CD14-positive monocyte (primary cell): ENCODE results near the gene CCL22. TPM values are rescaled to one million over a fixed set of nuclear protein-coding genes. Genes with fewer than 3 reads are reported as not detected.

Experiments used
- DNase-seq, 3 donors: peaks; one replicate each; pipeline ENCODE4 v3.0.0-alpha.2; 2011 to 2022
- H2AFZ ChIP-seq: 2 replicates; pipeline ENCODE4 v1.6.0; 2012; ENCODE audit warnings: mild to moderate bottlenecking, low read depth, low read length, inconsistent platforms; ENCODE audit not compliant: insufficient read depth, poor library complexity, severe bottlenecking
- H3K27ac ChIP-seq, 2 donors: 1 replicate in 1 of 2; 2 replicates in 1 of 2; pipeline ENCODE4 v1.5.1; 2012 to 2013; ENCODE audit warnings: low read length in 2 of 2, control low read depth in 1 of 2, inconsistent platforms in 1 of 2, low read depth in 1 of 2, mild to moderate bottlenecking in 1 of 2
- H3K27me3 ChIP-seq, 2 donors: one replicate each; pipeline versions ENCODE4 v1.6.0 to v1.6.1; 2011 to 2013; ENCODE audit warnings: low read length in 2 of 2; ENCODE audit not compliant: control insufficient read depth in 2 of 2, insufficient read depth in 2 of 2
- H3K36me3 ChIP-seq, 2 donors: replicated peaks in 1 of 2; 1 replicate in 1 of 2; 2 replicates in 1 of 2; pipeline versions ENCODE4 v1.5.1 to v1.6.1; 2012 to 2013; ENCODE audit warnings: low read length in 2 of 2, control low read depth in 1 of 2, inconsistent platforms in 1 of 2, mild to moderate bottlenecking in 1 of 2; ENCODE audit not compliant: insufficient read depth in 2 of 2, control insufficient read depth in 1 of 2
- H3K4me1 ChIP-seq, 2 donors: 1 replicate in 1 of 2; 2 replicates in 1 of 2; pipeline versions ENCODE4 v1.5.1 to v1.6.1; 2012 to 2013; ENCODE audit warnings: low read length in 2 of 2, control low read depth in 1 of 2, inconsistent platforms in 1 of 2, mild to moderate bottlenecking in 1 of 2, moderate library complexity in 1 of 2; ENCODE audit not compliant: insufficient read depth in 2 of 2, control insufficient read depth in 1 of 2
- H3K4me2 ChIP-seq: replicated peaks from 2 replicates; pipeline ENCODE3; 2012; ENCODE audit warnings: low read length, moderate library complexity, mild to moderate bottlenecking; ENCODE audit not compliant: poor library complexity, severe bottlenecking; ENCODE audit errors: extremely low read depth
- H3K4me3 ChIP-seq, 3 experiments: fragments of 200-600 bp in 1 of 3; sonication (generic) in 1 of 3; replicated peaks in 1 of 3; 1 replicate in 2 of 3; 2 replicates in 1 of 3; pipeline ENCODE4 v1.5.1; 2011 to 2013; ENCODE audit warnings: low read length in 3 of 3, mild to moderate bottlenecking in 3 of 3, control low read depth in 2 of 3, low read depth in 2 of 3, inconsistent platforms in 1 of 3, moderate library complexity in 1 of 3
- H3K79me2 ChIP-seq: 2 replicates; pipeline ENCODE4 v1.6.0; 2012; ENCODE audit warnings: mild to moderate bottlenecking, control low read depth, inconsistent platforms, low read length, moderate library complexity; ENCODE audit not compliant: insufficient read depth
- H3K9ac ChIP-seq: 2 replicates; pipeline ENCODE4 v1.6.0; 2017; ENCODE audit warnings: low read length, mild to moderate bottlenecking; ENCODE audit not compliant: insufficient read depth, poor library complexity, severe bottlenecking
- H3K9me3 ChIP-seq, 2 donors: replicated peaks in 1 of 2; 1 replicate in 1 of 2; 2 replicates in 1 of 2; pipeline versions ENCODE4 v1.5.1 to v1.6.1; 2012 to 2013; ENCODE audit warnings: low read length in 2 of 2, control low read depth in 1 of 2; ENCODE audit not compliant: control insufficient read depth in 1 of 2, insufficient read depth in 1 of 2
- H4K20me1 ChIP-seq: 2 replicates; pipeline ENCODE4 v1.6.0; 2012; ENCODE audit warnings: mild to moderate bottlenecking, low read length, control low read depth, moderate library complexity; ENCODE audit not compliant: insufficient read depth
- H3K27ac Mint-ChIP-seq, 7 donors: one replicate each; pipeline ENCODE4 v1.8.0; 2020; ENCODE audit warnings: mild to moderate bottlenecking in 7 of 7, mixed read lengths in 7 of 7, moderate library complexity in 6 of 7, inconsistent platforms in 2 of 7
- H3K27me3 Mint-ChIP-seq, 3 donors: one replicate each; pipeline ENCODE4 v1.8.0; 2021 to 2022; ENCODE audit warnings: low read depth in 3 of 3, mild to moderate bottlenecking in 3 of 3, mixed read lengths in 3 of 3, moderate library complexity in 3 of 3, inconsistent platforms in 1 of 3
- H3K36me3 Mint-ChIP-seq, 2 donors: one replicate each; pipeline ENCODE4 v1.8.0; 2020; ENCODE audit warnings: mixed read lengths in 2 of 2, inconsistent platforms in 1 of 2, mild to moderate bottlenecking in 1 of 2
- H3K4me1 Mint-ChIP-seq: one replicate; pipeline ENCODE4 v1.8.0; 2020; ENCODE audit warnings: mild to moderate bottlenecking, mixed read lengths
- H3K4me3 Mint-ChIP-seq, 2 donors: one replicate each; pipeline ENCODE4 v1.8.0; 2020; ENCODE audit warnings: mild to moderate bottlenecking in 2 of 2, mixed read lengths in 2 of 2, moderate library complexity in 1 of 2
- H3K9me3 Mint-ChIP-seq, 7 donors: one replicate each; pipeline ENCODE4 v1.8.0; 2020 to 2022; ENCODE audit warnings: mixed read lengths in 7 of 7, mild to moderate bottlenecking in 6 of 7, moderate library complexity in 6 of 7, inconsistent platforms in 2 of 7
- CTCF ChIP-seq: fragments of 200-600 bp; IDR thresholded peaks from one replicate; pipeline ENCODE4 v1.8.0; 2022; ENCODE audit warnings: antibody characterized with exemption, mild to moderate bottlenecking
- WGBS: methylation state at CpG from one replicate; pipeline ENCODE4 v1.1.5; 2013; ENCODE audit warnings: missing lambda C conversion rate; ENCODE audit not compliant: insufficient coverage; 5-methylcytosine and 5-hydroxymethylcytosine counted together
- intact Hi-C, 2 donors: fragments of 100-400 bp; cut with micrococcal nuclease; formaldehyde crosslinking; loops; one replicate each; pipeline versions ENCODE4 v1.15.0 to v1.15.1; 2023
- polyA plus RNA-seq, 3 donors: library from polyadenylated mRNA; depleted of rRNA in 1 of 3; unstranded in 2 of 3; stranded (reverse) in 1 of 3; fragments of 300-500 nt in 2 of 3; fragments of >200 nt in 1 of 3; fragmentation: Illumina TruSeq in 2 of 3; gene quantifications; 1 replicate in 2 of 3; 2 replicates in 1 of 3; pipeline ENCODE4 v1.2.3, GENCODE V29; 2012 to 2021

CCL22 gene
- polyA plus RNA-seq, 3 donors = 0.04 to 0.18 (median 0.15) TPM

GRCh38 chr16:57412584-57412983, 54.0 kb downstream of the CCL22 start:
- H3K9me3 ChIP-seq = no peaks in the 10 kb centered on the region
- Mint-ChIP-seq H3K4me3 (no peak overlapping the region), H3K27me3 (peaks cover 3 to 10% (median 9%) of the 10 kb centered on the region in 3 donors), H3K36me3 (no peaks in the 10 kb centered on the region), H3K9me3 (no peaks in the 10 kb centered on the region), H3K27ac (no peak overlapping the region), H3K4me1 (peaks cover 18% of the 10 kb centered on the region)
- no peak for DNase-seq
- WGBS = 92% methylated on average over 9 of the region's 9 CpGs
- peaks cover 19 to 26% of the 10 kb centered on the region in 2 donors for H3K4me1 ChIP-seq
- no peaks in the 10 kb centered on the region for H4K20me1 ChIP-seq
- no peak overlapping the region for H2AFZ ChIP-seq
- no peaks in the 10 kb centered on the region for H3K36me3 ChIP-seq
- H3K27ac ChIP-seq = no peak overlapping the region
- intact Hi-C loops = no loop called here
- H3K4me2 ChIP-seq = no peak overlapping the region
- no peak overlapping the region for H3K4me3 ChIP-seq
- no peaks in the 10 kb centered on the region for H3K27me3 ChIP-seq
- no peak for TF ChIP-seq CTCF
- H3K9ac ChIP-seq = no peak overlapping the region
- H3K79me2 ChIP-seq = no peaks in the 10 kb centered on the region

- no peaks in the 10 kb centered on the region for H3K27me3 ChIP-seq
- no peak overlapping the region for H2AFZ ChIP-seq
- H3K4me3 ChIP-seq = no peak overlapping the region
- no peak for TF ChIP-seq CTCF
- no peaks in the 10 kb centered on the region for H4K20me1 ChIP-seq
- no peaks in the 10 kb centered on the region for H3K9me3 ChIP-seq
- H3K9ac ChIP-seq = no peak overlapping the region
- no peaks in the 10 kb centered on the region for H3K79me2 ChIP-seq
- intact Hi-C loops = no loop called here
- peaks cover 19 to 26% of the 10 kb centered on the region in 2 donors for H3K4me1 ChIP-seq
- Mint-ChIP-seq H3K27ac (peak overlapping the region in 1 of 7 donors; percentile 22), H3K36me3 (no peaks in the 10 kb centered on the region), H3K27me3 (peaks cover 4 to 12% (median 9%) of the 10 kb centered on the region in 3 donors), H3K4me3 (no peak overlapping the region), H3K4me1 (peaks cover 18% of the 10 kb centered on the region), H3K9me3 (no peaks in the 10 kb centered on the region)
- no peaks in the 10 kb centered on the region for H3K36me3 ChIP-seq
- no peak overlapping the region for H3K27ac ChIP-seq
- no peak for DNase-seq
- WGBS = 100% methylated on average over 1 of the region's 5 CpGs
- no peak overlapping the region for H3K4me2 ChIP-seq
Observed at GRCh38 chr16:57413301-57413730, 54.7 kb downstream of the CCL22 start.
